Heart right ventricle (tissue), 16 donors: ENCODE data around the gene HOXA11. TPM values are rescaled to one million over a fixed set of nuclear protein-coding genes. Genes with fewer than 3 reads are reported as not detected.

Experiments used
- ATAC-seq, 8 donors: fragments of 200-7000 bp; cut with Tn5 transposase; one replicate each; pipeline ENCODE4 v1.9.1; 2020; ENCODE audit warnings: mild to moderate bottlenecking in 8 of 8, moderate library complexity in 8 of 8, moderate number of reproducible peaks in 1 of 8
- DNase-seq, 2 donors: peaks; one replicate each; pipeline ENCODE4 v3.0.0-alpha.2; 2020
- H3K27ac ChIP-seq, 10 donors: fragments of 200-600 bp; sonication (generic) in 2 of 10; one replicate each; pipeline versions ENCODE4 v1.5.0 to v1.8.0; 2020 to 2022; ENCODE audit warnings: mild to moderate bottlenecking in 3 of 10
- H3K27me3 ChIP-seq, 7 donors: fragments of 200-600 bp; one replicate each; pipeline ENCODE4 v1.8.0; 2021 to 2022; ENCODE audit warnings: mild to moderate bottlenecking in 2 of 7
- H3K36me3 ChIP-seq, 9 donors: fragments of 200-600 bp; sonication (generic) in 1 of 9; one replicate each; pipeline versions ENCODE4 v1.5.0 to v1.8.0; 2020 to 2022; ENCODE audit warnings: mild to moderate bottlenecking in 2 of 9
- H3K4me1 ChIP-seq, 9 donors: fragments of 200-600 bp; sonication (generic) in 1 of 9; one replicate each; pipeline versions ENCODE4 v1.5.0 to v1.8.0; 2020 to 2022; ENCODE audit warnings: mild to moderate bottlenecking in 4 of 9
- H3K4me3 ChIP-seq, 10 donors: fragments of 200-600 bp; sonication (generic) in 2 of 10; one replicate each; pipeline versions ENCODE4 v1.5.0 to v1.8.0; 2020 to 2022; ENCODE audit warnings: mild to moderate bottlenecking in 7 of 10, moderate library complexity in 2 of 10
- H3K9me3 ChIP-seq, 11 donors: fragments of 200-600 bp in 10 of 11; sonication (generic) in 2 of 11; one replicate each; pipeline versions ENCODE4 v1.5.0 to v1.8.0; 2013 to 2022; ENCODE audit warnings: mild to moderate bottlenecking in 2 of 11, control low read depth in 1 of 11, moderate library complexity in 1 of 11
- WGBS, 2 donors: extraction: QIAGEN DNeasy Blood & Tissue Kit; methylation state at CpG; one replicate each; pipeline ENCODE4 v1.1.7; 2013; ENCODE audit warnings: inconsistent platforms in 1 of 2; 5-methylcytosine and 5-hydroxymethylcytosine counted together
- intact Hi-C, 10 donors: fragments of 100-400 bp; cut with DNase I; formaldehyde crosslinking; loops; one replicate each; pipeline versions ENCODE4 v1.11.1 to v1.14.2; 2022
- polyA plus RNA-seq, 2 donors: library from polyadenylated mRNA; stranded (reverse); fragments of 200-250 nt; gene quantifications; one replicate each; pipeline ENCODE4 v1.2.3, GENCODE V29; 2013
- total RNA-seq, 10 donors: library from RNA; stranded (reverse); fragmentation: NEBNext Ultra II Directional in 3 of 10; extraction: Animal tissue kit (Norgen Biotek cat#: 25700) in 3 of 10; gene quantifications; one replicate each; pipeline versions ENCODE4 v1.2.1 to v1.2.4, GENCODE V29; 2021 to 2023
- TF ChIP-seq, protein P1 (sequence below), 9 donors: fragments of 200-600 bp; sonication (generic) in 2 of 9; IDR thresholded peaks; one replicate each; pipeline versions ENCODE4 v1.5.0 to v1.8.0; 2021 to 2022; ENCODE audit warnings: antibody characterized with exemption in 9 of 9, mild to moderate bottlenecking in 5 of 9, moderate library complexity in 1 of 9
- donor health status: Arrhythmogenic right ventricular cardiomyopathy.
- donor health status: ischemic (EF 13 %, LVEDD 7.1; RV severe dilation, severe dysfunction).
- donor health status: healthy with polysubstance abuse.
- donor health status: DM: no; HTN: yes; CAD: no.
- donor health status: DM: no; HTN: no; CAD: no.
- donor health status: ischemic (EF 25% LVEDD 6.9; RV normal size, moderate dysfunction).
- donor health status: ischemic (EF 25% LVEDD 5.7; RV mildly dilated, moderate dysfunction).
- donor health status: healthy.
- donor health status: DM: yes; HTN: yes; CAD: no.
- donor health status: Ischemic cardiomyopathy.
- donor health status: ischemic (EF 35%, LVEDD 5.7; RV mildly dilated, moderate dysfunction).
- donor health status: nonischemic (EF 11% LVEDD 7.7; RV severe dilation, severe dysfunction).
- donor health status: DM: yes; HTN: yes; CAD: no.
- donor health status: PGD.
- donor health status: ischemic (EF 29% LVEDD 5.4; RV normal size, mild dysfunction).
- donor health status: nonischemic (EF 23%, LVEDD 6.1; RV moderate dilation, normal function).

HOXA11 gene
- total and polyA plus RNA-seq, 12 donors = not detected

GRCh38 chr7:27159266-27160144 lies 25.5 kb downstream of the HOXA11 start:
- intact Hi-C loops = loop anchor here (2.0 to 10.0 kb wide), 15 partner anchors 305 to 1305 kb away; no protein-coding TSS in a partner anchor
- Histone ChIP-seq H3K27me3 (peaks cover 73 to 100% (median 100%) of the 10 kb centered on the region in 7 donors), H3K27ac (no peak overlapping the region), H3K36me3 (peaks cover 0 to 8% (median 0%) of the 10 kb centered on the region in 9 donors), H3K4me3 (peak overlapping the region in 1 of 10 donors; percentile 68), H3K4me1 (peaks cover 8 to 77% (median 28%) of the 10 kb centered on the region in 9 donors), H3K9me3 (no peaks in the 10 kb centered on the region)
- TF ChIP-seq, protein P1, sequence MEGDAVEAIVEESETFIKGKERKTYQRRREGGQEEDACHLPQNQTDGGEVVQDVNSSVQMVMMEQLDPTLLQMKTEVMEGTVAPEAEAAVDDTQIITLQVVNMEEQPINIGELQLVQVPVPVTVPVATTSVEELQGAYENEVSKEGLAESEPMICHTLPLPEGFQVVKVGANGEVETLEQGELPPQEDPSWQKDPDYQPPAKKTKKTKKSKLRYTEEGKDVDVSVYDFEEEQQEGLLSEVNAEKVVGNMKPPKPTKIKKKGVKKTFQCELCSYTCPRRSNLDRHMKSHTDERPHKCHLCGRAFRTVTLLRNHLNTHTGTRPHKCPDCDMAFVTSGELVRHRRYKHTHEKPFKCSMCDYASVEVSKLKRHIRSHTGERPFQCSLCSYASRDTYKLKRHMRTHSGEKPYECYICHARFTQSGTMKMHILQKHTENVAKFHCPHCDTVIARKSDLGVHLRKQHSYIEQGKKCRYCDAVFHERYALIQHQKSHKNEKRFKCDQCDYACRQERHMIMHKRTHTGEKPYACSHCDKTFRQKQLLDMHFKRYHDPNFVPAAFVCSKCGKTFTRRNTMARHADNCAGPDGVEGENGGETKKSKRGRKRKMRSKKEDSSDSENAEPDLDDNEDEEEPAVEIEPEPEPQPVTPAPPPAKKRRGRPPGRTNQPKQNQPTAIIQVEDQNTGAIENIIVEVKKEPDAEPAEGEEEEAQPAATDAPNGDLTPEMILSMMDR (IDR thresholded peaks at IDR 0.05) = no peak
- whole genome bisulfite sequencing, 2 donors = 41 to 49% methylated on average over 27 of the region's 27 CpGs
- DNase-seq (no peak), ATAC-seq (no peak)

DNA sequence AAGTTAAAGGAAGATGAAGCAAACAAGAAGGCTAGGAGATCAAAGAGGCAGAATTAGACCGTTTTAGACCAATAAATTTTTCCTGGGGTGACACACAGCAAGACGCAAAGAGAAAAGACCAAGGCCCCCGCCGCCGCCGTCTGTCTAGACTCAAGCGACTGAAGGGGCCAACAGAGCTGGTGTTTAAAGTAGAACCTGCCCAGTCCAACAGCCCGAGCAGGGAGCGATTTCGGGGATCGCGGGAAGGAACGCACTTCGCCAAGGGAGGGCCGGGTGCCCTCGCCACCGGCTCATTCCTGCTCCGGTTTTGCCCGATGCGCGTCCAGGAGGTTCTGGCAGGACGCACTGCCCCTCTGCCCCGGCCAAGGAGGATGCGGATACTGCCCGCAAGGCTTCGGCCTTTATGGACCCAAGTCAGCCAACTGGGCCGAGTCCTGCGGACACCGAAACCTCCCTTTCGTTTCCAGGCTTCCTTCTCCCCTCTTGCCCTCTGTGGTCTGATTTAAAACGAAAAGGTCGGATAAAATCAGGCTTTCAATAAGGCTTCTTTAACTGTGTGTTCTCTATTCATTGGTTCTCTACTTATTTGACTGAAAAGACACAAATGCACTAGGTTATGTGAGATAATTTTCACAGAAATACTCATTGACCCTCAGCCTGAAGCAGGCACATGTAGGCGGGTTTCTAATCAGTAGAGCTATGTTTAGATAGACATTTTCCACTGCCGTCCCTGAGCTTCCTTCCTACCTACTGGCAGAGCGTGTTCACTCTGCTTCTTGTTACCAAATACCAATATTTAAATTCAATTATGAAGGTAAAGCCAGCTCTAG lies 26.4 kb downstream of the HOXA11 start:
- peaks cover 5 to 71% (median 28%) of the 10 kb centered on the region in 9 donors for H3K4me1 ChIP-seq
- ATAC-seq (no peak), DNase-seq (no peak)
- peaks cover 72 to 100% (median 100%) of the 10 kb centered on the region in 7 donors for H3K27me3 ChIP-seq
- TF ChIP-seq, protein P1 (IDR thresholded peaks at IDR 0.05) = no peak
- H3K27ac ChIP-seq = no peak overlapping the region
- peaks cover 0 to 8% (median 0%) of the 10 kb centered on the region in 9 donors for H3K36me3 ChIP-seq
- H3K9me3 ChIP-seq = no peaks in the 10 kb centered on the region
- 12 to 16% methylated on average over 35 of the region's 35 CpGs for WGBS, 2 donors
- intact Hi-C loops = loop anchor here in 6 of 10 donors (2.0 to 10.0 kb wide), 6 partner anchors 304 to 1304 kb away; no protein-coding TSS in a partner anchor
- H3K4me3 ChIP-seq = no peak overlapping the region

- TF ChIP-seq, protein P1 (IDR thresholded peaks at IDR 0.05) = no peak
- H3K27me3 ChIP-seq = peaks cover 73 to 100% (median 100%) of the 10 kb centered on the region in 7 donors
- intact Hi-C loops = loop anchor here in 6 of 10 donors (2.0 to 10.0 kb wide), 6 partner anchors 303 to 1303 kb away; no protein-coding TSS in a partner anchor
- ATAC-seq (no peak), DNase-seq (no peak)
- H3K9me3 ChIP-seq = no peaks in the 10 kb centered on the region
- no peak overlapping the region for H3K27ac ChIP-seq
- no peak overlapping the region for H3K4me3 ChIP-seq
- H3K36me3 ChIP-seq = peaks cover 0 to 8% (median 0%) of the 10 kb centered on the region in 9 donors
- 5 to 8% methylated on average over 30 of the region's 30 CpGs for whole genome bisulfite sequencing, 2 donors
- H3K4me1 ChIP-seq = peaks cover 5 to 70% (median 28%) of the 10 kb centered on the region in 9 donors
These were observed 27.2 kb downstream of the HOXA11 start for GRCh38 chr7:27157702-27158431.
